Activated CD4-positive, alpha-beta T cell treated with anti-CD3 and anti-CD28 coated beads, Interleukin-2, amount 50 U/mL, for 24 hours (primary cell): ENCODE results near the gene TXNDC15.
"Not testable (repeated sequence)": the region's sequence is repeated elsewhere in the genome, so short reads cannot be mapped to it uniquely, and the experiment has no call there.

Experiments used
- DNase-seq, 2 donors: peaks; one replicate each; pipeline ENCODE4 v3.0.0-alpha.2; 2020; ENCODE audit warnings: low read depth in 1 of 2, low spot score in 1 of 2

Gene TXNDC15

GRCh38 chr5:134877159-134877558 lies 3.0 kb downstream of the TXNDC15 start:
- DNase-seq: no peak

- no peak for DNase-seq
Observed at GRCh38 chr5:134878403-134878802, 4.2 kb downstream of the TXNDC15 start.

GRCh38 chr5:134879456-134879855 lies 5.3 kb downstream of the TXNDC15 start:
- DNase-seq: no peak

GRCh38 chr5:134880937-134881336 lies 6.8 kb downstream of the TXNDC15 start:
- DNase-seq: not testable (repeated sequence)

- DNase-seq: not testable (repeated sequence)
Observed at GRCh38 chr5:134881711-134882110, 7.5 kb downstream of the TXNDC15 start.

GRCh38 chr5:134887593-134888159 lies 13.5 kb downstream of the TXNDC15 start:
- DNase-seq: no peak

GRCh38 chr5:134889335-134889734 lies 15.2 kb downstream of the TXNDC15 start:
- no peak for DNase-seq

GRCh38 chr5:134891473-134891872 lies 17.3 kb downstream of the TXNDC15 start:
- no peak for DNase-seq

- DNase-seq: no peak
Observed at GRCh38 chr5:134892282-134892681, 18.1 kb downstream of the TXNDC15 start.

GRCh38 chr5:134892926-134893325 lies 18.8 kb downstream of the TXNDC15 start:
- DNase-seq: no peak

GRCh38 chr5:134893748-134894505 lies 19.8 kb downstream of the TXNDC15 start:
- DNase-seq: no peak

GRCh38 chr5:134902071-134902801 lies 28.1 kb downstream of the TXNDC15 start:
- no peak for DNase-seq

GRCh38 chr5:134904610-134905245 lies 30.6 kb downstream of the TXNDC15 start, which contains the start of gene PCBD2:
TSS of gene PCBD2 (plus strand) at chr5:134905131. CDS start at chr5:134905140, 9 bp downstream.
- peak; percentile 85 to 86 for DNase-seq

GRCh38 chr5:134905246-134905996 lies 31.2 kb downstream of the TXNDC15 start:
- peak; percentile 41 to 44 for DNase-seq

- DNase-seq: no peak
Observed at GRCh38 chr5:134906811-134907210, 32.6 kb downstream of the TXNDC15 start.

GRCh38 chr5:134910752-134911151 lies 36.6 kb downstream of the TXNDC15 start:
- DNase-seq: not testable (repeated sequence)

GRCh38 chr5:134911285-134912206 lies 37.4 kb downstream of the TXNDC15 start:
- no peak for DNase-seq

- no peak for DNase-seq
Observed at GRCh38 chr5:134913254-134913653, 39.1 kb downstream of the TXNDC15 start.

- DNase-seq: no peak
Observed at GRCh38 chr5:134913795-134914194, 39.6 kb downstream of the TXNDC15 start.
